SU-DHL-6 (cell line): ENCODE measurements around the gene IL1R2.

Experiments used
- H2AFZ ChIP-seq: fragments of 200-600 bp; sonication (generic); 2 replicates; pipeline ENCODE4 v1.6.1; 2014; ENCODE audit warnings: low read depth, mild to moderate bottlenecking, moderate library complexity, mixed read lengths, antibody characterized with exemption, low read length; ENCODE audit not compliant: severe bottlenecking
- H3F3A ChIP-seq: fragments of 200-600 bp; shearing (Covaris generic); 2 replicates; pipeline ENCODE4 v1.6.0; 2016; ENCODE audit warnings: antibody characterized with exemption, mild to moderate bottlenecking; ENCODE audit not compliant: insufficient read depth
- H3K27ac ChIP-seq: fragments of 200-600 bp; sonication (generic); 2 replicates; pipeline ENCODE4 v1.5.1; 2016; ENCODE audit warnings: low read depth, mild to moderate bottlenecking, low read length, moderate library complexity, mixed read lengths
- H3K27me3 ChIP-seq: fragments of 200-600 bp; sonication (generic), shearing (Covaris generic); 2 replicates; pipeline ENCODE4 v1.6.0; 2014; ENCODE audit warnings: mild to moderate bottlenecking, low read length
- H3K36me3 ChIP-seq: fragments of 200-600 bp; sonication (generic); 2 replicates; pipeline ENCODE4 v1.6.1; 2014; ENCODE audit warnings: mild to moderate bottlenecking, low read length, mixed read lengths
- H3K4me2 ChIP-seq: fragments of 300-600, 200-600 bp; shearing (Covaris generic), sonication (generic); 2 replicates; pipeline ENCODE4 v1.6.0; 2014; ENCODE audit warnings: low read length, low read depth, mild to moderate bottlenecking; ENCODE audit not compliant: poor library complexity, severe bottlenecking
- H3K4me3 ChIP-seq: fragments of 200-600 bp; sonication (generic); 2 replicates; pipeline ENCODE4 v1.5.1; 2014; ENCODE audit warnings: antibody characterized with exemption, low read length, mild to moderate bottlenecking, mixed read lengths; ENCODE audit not compliant: insufficient read depth, poor library complexity, severe bottlenecking
- H3K79me2 ChIP-seq: fragments of 200-600 bp; sonication (generic); 2 replicates; pipeline ENCODE4 v1.6.1; 2014; ENCODE audit warnings: mild to moderate bottlenecking, low read length, moderate library complexity; ENCODE audit not compliant: insufficient read depth
- H3K9ac ChIP-seq: fragments of 200-600 bp; sonication (generic); 2 replicates; pipeline ENCODE4 v1.7.0; 2014; ENCODE audit warnings: mild to moderate bottlenecking, low read length
- H3K9me2 ChIP-seq: fragments of 200-600 bp; sonication (generic); replicated peaks from 2 replicates; pipeline ENCODE4 v1.6.1; 2014; ENCODE audit warnings: low read length; ENCODE audit not compliant: insufficient read depth
- H3K9me3 ChIP-seq: fragments of 200-600 bp; sonication (generic); 2 replicates; pipeline ENCODE4 v1.6.1; 2014; ENCODE audit warnings: low read length, mixed read lengths; ENCODE audit not compliant: insufficient read depth
- H4K20me1 ChIP-seq: fragments of 200-600 bp; sonication (generic); 2 replicates; pipeline ENCODE4 v1.6.1; 2014; ENCODE audit warnings: low read depth, mild to moderate bottlenecking, antibody characterized with exemption, low read length, moderate library complexity, mixed read lengths
- EZH2phosphoT487 ChIP-seq: fragments of 200-600 bp; sonication (generic), shearing (Covaris generic); conservative IDR thresholded peaks from 2 replicates; pipeline ENCODE4 v1.6.1; 2018; ENCODE audit warnings: mild to moderate bottlenecking, antibody characterized with exemption, low read length, moderate library complexity, mixed read lengths
- TF ChIP-seq, protein P1 (sequence below): fragments of 200-600 bp; sonication (generic); IDR thresholded peaks from one replicate; pipeline ENCODE4 v1.5.1; 2017; ENCODE audit warnings: antibody characterized with exemption, mild to moderate bottlenecking, low read length, moderate library complexity; ENCODE audit not compliant: insufficient read depth, poor library complexity, severe bottlenecking

The IL1R2 gene

GRCh38 chr2:102034683-102035548 lies 43.2 kb downstream of the IL1R2 start:
- Histone ChIP-seq H3K27ac (no peak overlapping the region), H3K27me3 (no peaks in the 10 kb centered on the region)

DNA sequence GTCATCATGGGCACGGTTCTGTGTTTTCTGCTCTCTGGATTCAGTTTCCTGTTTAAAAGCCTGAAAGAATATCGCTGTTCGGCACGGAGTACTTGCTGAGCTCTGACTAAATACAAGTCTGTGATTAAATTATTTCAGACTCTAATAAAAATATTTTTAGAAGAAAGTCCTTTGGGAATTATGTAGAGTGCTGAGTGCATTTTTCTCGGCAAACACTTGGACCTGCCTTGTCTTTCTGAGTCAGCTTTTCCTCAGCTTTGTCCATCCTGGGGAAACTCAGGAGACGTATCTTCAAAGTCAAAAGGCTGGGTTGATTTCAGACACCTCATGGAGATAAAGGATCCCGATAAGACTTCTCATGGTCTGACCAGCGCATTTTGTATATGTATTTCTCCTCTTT lies 45.9 kb downstream of the IL1R2 start:
- Histone ChIP-seq H3F3A (no peaks in the 10 kb centered on the region), H3K27ac (no peak overlapping the region), H3K9ac (no peak overlapping the region), H3K36me3 (no peaks in the 10 kb centered on the region), H3K79me2 (no peaks in the 10 kb centered on the region), H3K9me2 (no peaks in the 10 kb centered on the region), H3K4me3 (no peak overlapping the region), H2AFZ (no peak overlapping the region), H4K20me1 (no peaks in the 10 kb centered on the region), H3K27me3 (no peaks in the 10 kb centered on the region), H3K9me3 (no peaks in the 10 kb centered on the region), H3K4me2 (no peak overlapping the region)
- TF ChIP-seq, protein P1, sequence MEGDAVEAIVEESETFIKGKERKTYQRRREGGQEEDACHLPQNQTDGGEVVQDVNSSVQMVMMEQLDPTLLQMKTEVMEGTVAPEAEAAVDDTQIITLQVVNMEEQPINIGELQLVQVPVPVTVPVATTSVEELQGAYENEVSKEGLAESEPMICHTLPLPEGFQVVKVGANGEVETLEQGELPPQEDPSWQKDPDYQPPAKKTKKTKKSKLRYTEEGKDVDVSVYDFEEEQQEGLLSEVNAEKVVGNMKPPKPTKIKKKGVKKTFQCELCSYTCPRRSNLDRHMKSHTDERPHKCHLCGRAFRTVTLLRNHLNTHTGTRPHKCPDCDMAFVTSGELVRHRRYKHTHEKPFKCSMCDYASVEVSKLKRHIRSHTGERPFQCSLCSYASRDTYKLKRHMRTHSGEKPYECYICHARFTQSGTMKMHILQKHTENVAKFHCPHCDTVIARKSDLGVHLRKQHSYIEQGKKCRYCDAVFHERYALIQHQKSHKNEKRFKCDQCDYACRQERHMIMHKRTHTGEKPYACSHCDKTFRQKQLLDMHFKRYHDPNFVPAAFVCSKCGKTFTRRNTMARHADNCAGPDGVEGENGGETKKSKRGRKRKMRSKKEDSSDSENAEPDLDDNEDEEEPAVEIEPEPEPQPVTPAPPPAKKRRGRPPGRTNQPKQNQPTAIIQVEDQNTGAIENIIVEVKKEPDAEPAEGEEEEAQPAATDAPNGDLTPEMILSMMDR, result no peak
- TF ChIP-seq EZH2phosphoT487, result no peak

More at GRCh38 chr2:102034683-102035548, 43.2 kb downstream of the IL1R2 start:
- H3K9me2 ChIP-seq, result no peaks in the 10 kb centered on the region
- TF ChIP-seq, protein P1, result no peak
- no peaks in the 10 kb centered on the region for H3K9me3 ChIP-seq
- no peak overlapping the region for H3K9ac ChIP-seq
- H3F3A ChIP-seq, result no peaks in the 10 kb centered on the region
- no peak overlapping the region for H3K4me3 ChIP-seq
- no peaks in the 10 kb centered on the region for H3K36me3 ChIP-seq
- H4K20me1 ChIP-seq, result no peaks in the 10 kb centered on the region
- H2AFZ ChIP-seq, result no peak overlapping the region
- H3K4me2 ChIP-seq, result no peak overlapping the region
- H3K79me2 ChIP-seq, result no peaks in the 10 kb centered on the region

- H3K9ac ChIP-seq, result no peak overlapping the region
- H3K36me3 ChIP-seq, result no peaks in the 10 kb centered on the region
- H3K9me3 ChIP-seq, result no peaks in the 10 kb centered on the region
- no peaks in the 10 kb centered on the region for H3K9me2 ChIP-seq
- H4K20me1 ChIP-seq, result no peaks in the 10 kb centered on the region
- H3F3A ChIP-seq, result no peaks in the 10 kb centered on the region
- H3K79me2 ChIP-seq, result no peaks in the 10 kb centered on the region
- no peak overlapping the region for H3K27ac ChIP-seq
- no peak overlapping the region for H2AFZ ChIP-seq
- H3K27me3 ChIP-seq, result no peaks in the 10 kb centered on the region
- no peak overlapping the region for H3K4me3 ChIP-seq
- TF ChIP-seq, protein P1, result no peak
- TF ChIP-seq EZH2phosphoT487, result no peak
- H3K4me2 ChIP-seq, result no peak overlapping the region
These were observed 48.5 kb downstream of the IL1R2 start for GRCh38 chr2:102040229-102040628.
